Duodenal mucosa (tissue), 2 donors: ENCODE measurements around the gene IQGAP2.

Experiments
- H3K27ac ChIP-seq: one replicate; pipeline ENCODE4 v1.7.0; 2013; ENCODE audit warnings: low read depth, low read length
- H3K27me3 ChIP-seq, 2 donors: one replicate each; pipeline ENCODE4 v1.7.0; 2013; ENCODE audit warnings: low read length in 2 of 2, control low read depth in 1 of 2; ENCODE audit not compliant: insufficient read depth in 2 of 2, control insufficient read depth in 1 of 2
- H3K36me3 ChIP-seq, 2 donors: one replicate each; pipeline ENCODE4 v1.7.0; 2013; ENCODE audit warnings: low read length in 2 of 2, control low read depth in 1 of 2; ENCODE audit not compliant: insufficient read depth in 2 of 2, control insufficient read depth in 1 of 2
- H3K4me1 ChIP-seq, 2 donors: one replicate each; pipeline ENCODE4 v1.7.0; 2013; ENCODE audit warnings: low read length in 2 of 2, control low read depth in 1 of 2; ENCODE audit not compliant: insufficient read depth in 2 of 2, control insufficient read depth in 1 of 2
- H3K4me3 ChIP-seq, 2 donors: one replicate each; pipeline ENCODE4 v1.7.0; 2013; ENCODE audit warnings: low read length in 2 of 2, low read depth in 1 of 2
- H3K9ac ChIP-seq, 2 donors: one replicate each; pipeline ENCODE4 v1.7.0; 2013; ENCODE audit warnings: low read length in 2 of 2, low read depth in 1 of 2
- H3K9me3 ChIP-seq, 2 donors: one replicate each; pipeline ENCODE4 v1.7.0; 2013; ENCODE audit warnings: low read length in 2 of 2, control low read depth in 1 of 2; ENCODE audit not compliant: control insufficient read depth in 1 of 2

IQGAP2 gene

DNA sequence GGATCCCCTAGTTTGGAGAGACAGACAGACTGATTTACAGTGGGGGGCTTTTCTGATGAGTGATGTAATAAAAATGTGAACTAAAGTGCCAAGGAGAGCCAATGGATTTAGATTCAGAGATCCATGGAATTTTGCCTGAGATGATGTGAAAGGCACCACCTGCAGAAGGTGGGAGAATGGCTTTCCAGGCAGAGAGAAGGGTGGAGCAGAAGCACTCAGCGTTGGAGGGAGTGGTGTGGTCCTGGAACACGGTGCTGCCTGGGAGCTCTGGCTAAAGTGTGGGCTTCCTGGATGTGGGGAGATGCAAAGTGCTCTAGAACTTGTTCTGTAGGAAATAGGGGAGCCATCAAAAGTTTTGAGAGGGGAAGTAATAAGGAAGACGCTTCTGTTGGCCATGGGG is 57.0 kb downstream of the IQGAP2 start:
- Histone ChIP-seq H3K9me3 (no peaks in the 10 kb centered on the region), H3K27ac (no peak overlapping the region), H3K9ac (no peak overlapping the region), H3K4me1 (peaks cover 39 to 52% of the 10 kb centered on the region in 2 donors), H3K36me3 (peaks cover 4% of the 10 kb centered on the region in 2 donors), H3K4me3 (no peak overlapping the region), H3K27me3 (no peaks in the 10 kb centered on the region)

DNA sequence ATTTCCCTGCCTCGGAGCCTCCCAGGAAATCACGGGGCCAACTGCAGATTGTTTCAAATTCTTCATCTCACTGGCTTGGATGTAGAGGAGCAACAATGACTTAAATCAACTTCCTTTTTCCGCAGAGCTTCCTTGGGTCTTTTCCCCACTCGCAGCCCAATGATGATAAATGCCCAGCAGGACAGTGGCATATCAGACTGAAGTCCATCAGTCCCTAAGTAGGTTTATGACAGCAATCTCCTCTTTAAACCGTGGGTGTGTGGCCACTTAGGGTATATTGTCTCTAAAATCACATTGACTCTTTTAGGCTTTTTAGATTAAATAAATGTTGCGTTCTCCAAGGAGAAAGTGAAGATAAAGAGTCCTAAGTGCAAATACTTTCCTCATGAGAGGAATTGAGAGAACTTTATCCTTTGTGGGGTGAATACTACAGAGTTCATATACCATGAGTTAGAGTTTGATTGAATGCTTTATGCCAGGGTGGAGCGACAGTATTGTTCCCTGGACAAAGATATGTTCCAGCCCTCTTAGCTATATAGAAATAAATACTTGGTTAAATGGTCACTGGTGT is 59.1 kb downstream of the IQGAP2 start:
- peaks cover 4% of the 10 kb centered on the region in 2 donors for H3K36me3 ChIP-seq
- H3K4me3 ChIP-seq, result no peak overlapping the region
- no peaks in the 10 kb centered on the region for H3K9me3 ChIP-seq
- H3K9ac ChIP-seq, result no peak overlapping the region
- H3K4me1 ChIP-seq, result peaks cover 39 to 47% of the 10 kb centered on the region in 2 donors
- H3K27me3 ChIP-seq, result no peaks in the 10 kb centered on the region
- no peak overlapping the region for H3K27ac ChIP-seq

DNA sequence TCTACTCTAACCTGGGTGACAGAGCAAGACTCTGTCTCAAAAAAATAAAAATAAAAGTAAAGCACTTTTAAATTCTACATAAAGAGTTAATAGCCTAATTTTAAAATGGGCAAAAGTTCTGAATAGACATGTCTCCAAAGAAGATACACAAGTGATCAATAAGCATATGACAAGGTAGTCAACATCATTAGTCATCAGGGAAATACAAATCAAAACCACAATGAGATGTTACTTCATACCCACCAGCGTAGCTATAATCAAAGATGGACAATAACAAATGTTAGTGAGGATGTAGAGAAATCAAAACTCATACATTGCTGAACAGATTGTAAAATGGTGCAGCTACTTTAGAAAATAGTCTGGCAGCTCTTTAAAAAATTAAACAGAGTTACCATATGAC is 64.1 kb downstream of the IQGAP2 start:
- no peak overlapping the region for H3K9ac ChIP-seq
- H3K4me3 ChIP-seq, result no peak overlapping the region
- H3K36me3 ChIP-seq, result peaks cover 0 to 9% of the 10 kb centered on the region in 2 donors
- no peak overlapping the region for H3K27ac ChIP-seq
- no peaks in the 10 kb centered on the region for H3K27me3 ChIP-seq
- no peaks in the 10 kb centered on the region for H3K9me3 ChIP-seq
- H3K4me1 ChIP-seq, result peaks cover 5 to 15% of the 10 kb centered on the region in 2 donors

DNA sequence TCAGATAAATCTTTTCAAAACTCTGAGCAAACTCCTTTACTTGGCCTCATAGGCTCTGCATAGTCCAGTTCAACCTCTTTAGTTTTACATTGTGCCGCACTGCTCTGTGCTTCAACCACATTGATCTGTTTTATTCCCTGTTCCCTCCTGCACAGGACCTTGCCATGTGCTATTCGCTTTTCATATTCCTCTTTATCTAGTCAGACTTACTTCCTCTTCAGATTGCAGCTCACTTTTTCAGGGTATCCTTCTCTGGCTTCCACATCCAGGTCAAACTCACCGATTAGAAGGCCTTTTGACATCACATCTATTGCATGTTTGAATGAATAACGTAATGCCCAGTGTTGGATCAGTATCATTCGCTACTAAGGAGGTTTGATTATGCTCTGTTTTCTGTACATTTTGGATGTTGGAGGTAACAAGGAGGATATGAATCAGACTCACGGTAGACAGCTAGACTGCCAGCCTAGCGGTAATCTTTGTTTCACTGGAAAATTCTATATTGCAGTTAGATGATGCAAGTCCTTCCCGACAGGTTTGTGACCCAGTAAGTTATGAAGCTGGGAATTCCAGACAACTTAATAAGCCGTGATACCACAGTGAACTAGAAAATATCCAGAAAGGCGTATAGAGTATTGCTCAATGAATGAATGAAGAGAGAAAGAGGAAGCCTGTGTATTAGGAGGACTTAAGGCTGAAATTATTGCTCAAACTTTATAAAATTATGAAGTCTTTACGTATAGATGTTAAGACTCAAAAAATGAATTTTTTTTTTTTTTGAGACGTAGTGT is 65.7 kb downstream of the IQGAP2 start:
- H3K9ac ChIP-seq, result no peak overlapping the region
- peaks cover 7 to 17% of the 10 kb centered on the region in 2 donors for H3K4me1 ChIP-seq
- H3K27me3 ChIP-seq, result no peaks in the 10 kb centered on the region
- H3K27ac ChIP-seq, result no peak overlapping the region
- H3K9me3 ChIP-seq, result no peaks in the 10 kb centered on the region
- H3K36me3 ChIP-seq, result peaks cover 0 to 9% of the 10 kb centered on the region in 2 donors
- H3K4me3 ChIP-seq, result no peak overlapping the region

DNA sequence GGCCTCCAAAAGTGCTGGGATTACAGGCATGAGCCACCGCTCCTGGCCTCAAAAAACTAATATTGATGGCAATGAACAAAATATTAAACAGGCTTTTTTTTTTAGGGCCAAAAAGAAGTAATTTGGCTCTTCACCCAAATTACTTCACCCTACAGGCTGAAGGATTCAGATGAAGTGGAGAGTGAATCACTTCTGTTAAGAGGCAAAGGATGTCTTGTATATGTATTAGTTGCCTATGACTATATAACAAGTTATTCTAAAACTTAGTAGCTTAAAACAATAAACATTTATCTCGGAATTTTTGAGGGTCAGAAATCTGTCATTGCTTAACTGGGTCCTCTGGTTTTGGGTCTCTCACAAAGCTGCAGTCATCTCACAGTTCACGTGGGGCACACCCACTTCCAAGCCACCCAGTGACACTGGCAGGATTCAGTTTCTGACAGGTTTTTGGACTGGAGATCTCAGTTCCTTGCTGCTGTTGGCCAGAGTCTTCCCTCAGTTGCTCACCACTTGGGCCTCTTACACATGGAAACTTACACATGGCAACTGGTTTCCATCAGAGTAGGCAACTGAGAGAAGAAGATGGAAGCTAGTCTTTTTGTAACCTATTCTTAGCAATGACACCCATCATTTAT is 66.7 kb downstream of the IQGAP2 start:
- Histone ChIP-seq H3K27me3 (no peaks in the 10 kb centered on the region), H3K4me1 (peaks cover 7 to 26% of the 10 kb centered on the region in 2 donors), H3K27ac (no peak overlapping the region), H3K9ac (no peak overlapping the region), H3K9me3 (no peaks in the 10 kb centered on the region), H3K4me3 (no peak overlapping the region), H3K36me3 (peaks cover 0 to 9% of the 10 kb centered on the region in 2 donors)

DNA sequence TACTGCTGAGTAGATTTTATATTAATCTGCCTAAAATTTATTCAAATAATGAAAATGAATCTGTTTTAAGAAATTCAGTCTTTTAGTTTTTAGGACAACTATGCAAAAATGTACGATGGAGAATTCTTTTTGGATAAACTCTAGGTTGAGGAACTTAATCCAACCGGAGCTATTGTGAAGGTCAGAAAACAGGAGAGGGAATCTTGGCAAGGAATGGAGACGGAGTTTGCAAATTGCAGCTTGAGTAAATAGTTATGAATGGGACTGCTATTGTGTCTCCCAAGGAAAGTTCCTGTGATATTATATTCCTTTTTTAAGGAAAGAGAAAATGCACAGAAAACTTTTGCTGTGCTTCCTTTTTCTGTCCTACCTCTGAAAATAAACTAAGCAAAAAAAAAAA is 67.9 kb downstream of the IQGAP2 start:
- Histone ChIP-seq H3K9ac (no peak overlapping the region), H3K36me3 (peaks cover 0 to 9% of the 10 kb centered on the region in 2 donors), H3K4me1 (peaks cover 19 to 38% of the 10 kb centered on the region in 2 donors), H3K9me3 (no peaks in the 10 kb centered on the region), H3K4me3 (no peak overlapping the region), H3K27ac (no peak overlapping the region), H3K27me3 (no peaks in the 10 kb centered on the region)

DNA sequence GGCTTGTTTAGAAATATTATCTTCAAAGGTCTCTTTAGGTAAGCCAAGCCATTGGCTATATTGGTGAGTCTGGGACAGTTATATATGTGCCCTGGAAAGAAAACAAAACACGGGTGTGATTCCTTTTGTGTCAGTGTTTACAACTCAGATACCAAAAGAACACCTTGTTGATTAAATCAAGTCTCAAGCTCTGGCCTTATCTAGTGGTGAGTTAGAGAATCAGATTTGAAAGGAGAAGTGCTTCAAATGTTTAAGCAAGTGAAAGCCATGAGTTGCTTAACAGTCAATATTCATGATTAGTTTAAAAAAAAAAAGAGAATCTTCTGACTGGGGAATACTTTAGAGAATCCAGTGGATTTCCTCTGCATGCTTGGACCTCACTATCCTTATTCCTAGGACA is 68.3 kb downstream of the IQGAP2 start:
- H3K4me1 ChIP-seq, result peaks cover 23 to 42% of the 10 kb centered on the region in 2 donors
- no peaks in the 10 kb centered on the region for H3K27me3 ChIP-seq
- H3K4me3 ChIP-seq, result no peak overlapping the region
- H3K9me3 ChIP-seq, result no peaks in the 10 kb centered on the region
- H3K27ac ChIP-seq, result no peak overlapping the region
- H3K36me3 ChIP-seq, result peaks cover 0 to 9% of the 10 kb centered on the region in 2 donors
- no peak overlapping the region for H3K9ac ChIP-seq

DNA sequence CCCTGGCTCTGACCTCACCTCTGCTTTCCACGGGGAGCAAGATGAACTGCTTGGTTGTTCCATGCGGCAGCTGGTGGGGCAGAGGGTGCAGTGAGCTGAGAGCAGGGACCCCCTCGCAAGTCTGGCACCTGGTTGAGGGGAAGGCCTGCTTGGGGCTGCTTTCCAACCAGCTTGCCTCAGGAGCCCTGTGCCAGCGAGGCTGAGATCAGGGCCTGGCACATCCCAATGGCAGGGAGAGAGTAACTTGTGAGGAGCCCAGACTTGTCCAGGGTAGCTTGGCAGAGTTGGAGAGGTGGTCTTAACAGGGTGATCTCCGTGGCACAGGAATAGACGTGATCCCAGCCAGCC is 68.9 kb downstream of the IQGAP2 start:
- Histone ChIP-seq H3K9me3 (no peaks in the 10 kb centered on the region), H3K9ac (no peak overlapping the region), H3K4me3 (no peak overlapping the region), H3K27me3 (no peaks in the 10 kb centered on the region), H3K4me1 (peaks cover 23 to 47% of the 10 kb centered on the region in 2 donors), H3K27ac (no peak overlapping the region), H3K36me3 (peaks cover 0 to 9% of the 10 kb centered on the region in 2 donors)

DNA sequence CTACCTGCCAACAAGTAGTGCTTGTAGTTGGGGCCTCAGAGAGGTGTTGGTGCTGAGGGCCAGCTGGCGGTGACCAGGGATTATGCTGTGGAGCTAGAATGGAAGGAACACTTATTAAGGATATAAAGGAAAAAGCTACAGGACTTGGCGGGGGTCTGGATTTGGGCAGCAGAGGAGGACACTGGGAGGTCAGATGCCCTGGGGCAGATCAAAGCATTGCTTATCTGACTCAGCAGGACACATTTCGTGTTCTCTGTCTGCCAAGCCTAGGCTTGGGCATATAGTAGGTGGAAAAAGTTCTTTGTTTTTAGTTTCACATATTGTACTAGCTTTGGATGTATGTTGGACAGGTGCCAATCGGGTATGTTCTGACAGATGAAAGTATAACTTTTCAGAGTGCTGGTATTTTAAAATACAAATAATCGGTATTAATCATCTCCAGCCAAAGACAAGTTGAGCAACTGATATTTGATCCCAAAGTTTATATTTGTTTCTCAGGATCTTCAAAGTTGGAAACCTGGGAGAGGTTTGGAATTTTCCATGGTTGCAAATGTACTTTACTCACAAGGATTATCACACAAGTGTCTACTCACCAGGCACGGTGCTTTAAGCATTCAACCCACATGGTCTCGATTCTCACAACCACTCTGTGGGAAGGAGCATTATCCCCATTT is 69.4 kb downstream of the IQGAP2 start:
- Histone ChIP-seq H3K4me1 (peaks cover 23 to 53% of the 10 kb centered on the region in 2 donors), H3K36me3 (peaks cover 0 to 9% of the 10 kb centered on the region in 2 donors), H3K9me3 (no peaks in the 10 kb centered on the region), H3K9ac (no peak overlapping the region), H3K27me3 (no peaks in the 10 kb centered on the region), H3K4me3 (no peak overlapping the region), H3K27ac (no peak overlapping the region)

DNA sequence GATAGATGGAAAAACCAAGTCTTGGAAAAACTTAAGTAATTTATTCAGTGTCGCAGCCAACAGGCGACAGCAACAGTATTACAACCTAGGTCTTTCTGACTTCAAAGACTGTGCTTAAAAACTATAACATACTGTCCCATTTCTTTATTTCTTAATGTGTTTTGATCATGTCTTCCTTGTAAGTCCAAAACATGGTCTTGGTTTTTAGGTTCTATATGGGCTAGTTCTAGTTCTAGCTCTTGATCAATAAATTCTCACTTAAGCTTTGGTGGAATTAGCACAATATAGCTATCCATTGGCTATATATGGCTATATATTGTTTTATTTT is 69.9 kb downstream of the IQGAP2 start:
- Histone ChIP-seq H3K27me3 (no peaks in the 10 kb centered on the region), H3K9ac (no peak overlapping the region), H3K4me3 (no peak overlapping the region), H3K36me3 (peaks cover 0 to 9% of the 10 kb centered on the region in 2 donors), H3K9me3 (no peaks in the 10 kb centered on the region), H3K27ac (no peak overlapping the region), H3K4me1 (peaks cover 23 to 54% of the 10 kb centered on the region in 2 donors)
